Stimulated activated CD4-positive, alpha-beta T cell treated with anti-CD3 and anti-CD28 coated beads, Interleukin-15, amount 100 ng/mL, for 48 hours (primary cell): ENCODE data around the gene ATP10A.
"Not testable (repeated sequence)": the region's sequence is repeated elsewhere in the genome, so short reads cannot be mapped to it uniquely, and the experiment has no call there.

Source experiments
- DNase-seq, 2 donors: peaks; one replicate each; pipeline ENCODE4 v3.0.0-alpha.2; 2020; ENCODE audit warnings: low read depth in 2 of 2

ATP10A gene

GRCh38 chr15:25775317-25775912 lies 87.7 kb downstream of the ATP10A start:
- DNase-seq: no peak

GRCh38 chr15:25774871-25775270 lies 88.3 kb downstream of the ATP10A start:
- DNase-seq: no peak

- no peak for DNase-seq
Observed at GRCh38 chr15:25773248-25773647, 89.9 kb downstream of the ATP10A start.

- DNase-seq: no peak
Observed at GRCh38 chr15:25772500-25772899, 90.6 kb downstream of the ATP10A start.

GRCh38 chr15:25771736-25772135 lies 91.4 kb downstream of the ATP10A start:
- not testable (repeated sequence) for DNase-seq

GRCh38 chr15:25771338-25771706 lies 91.8 kb downstream of the ATP10A start:
- DNase-seq: no peak

- no peak for DNase-seq
Observed at GRCh38 chr15:25770618-25771337, 92.3 kb downstream of the ATP10A start.

- DNase-seq: no peak
Observed at GRCh38 chr15:25770031-25770430, 93.1 kb downstream of the ATP10A start.

- no peak for DNase-seq
Observed at GRCh38 chr15:25768271-25768670, 94.9 kb downstream of the ATP10A start.

GRCh38 chr15:25767356-25768151 lies 95.6 kb downstream of the ATP10A start:
- DNase-seq: no peak

- no peak for DNase-seq
Observed at GRCh38 chr15:25766417-25766816, 96.7 kb downstream of the ATP10A start.

GRCh38 chr15:25764980-25765735 lies 98.0 kb downstream of the ATP10A start:
- DNase-seq: no peak

GRCh38 chr15:25763954-25764353 lies 99.2 kb downstream of the ATP10A start:
- no peak for DNase-seq

GRCh38 chr15:25763331-25763751 lies 99.8 kb downstream of the ATP10A start:
- DNase-seq: no peak

GRCh38 chr15:25761971-25762662 lies 101.0 kb downstream of the ATP10A start:
- no peak for DNase-seq

- no peak for DNase-seq
Observed at GRCh38 chr15:25759421-25759820, 103.7 kb downstream of the ATP10A start.

GRCh38 chr15:25758612-25759011 lies 104.5 kb downstream of the ATP10A start:
- not testable (repeated sequence) for DNase-seq

GRCh38 chr15:25743548-25744275 lies 119.4 kb downstream of the ATP10A start:
- no peak for DNase-seq

GRCh38 chr15:25742776-25743547 lies 120.2 kb downstream of the ATP10A start:
- no peak for DNase-seq
